GM12892 (cell line): ENCODE results near the gene CDC42BPB.

Experiments used
- POLR2A ChIP-seq: IDR thresholded peaks from 2 replicates; pipeline ENCODE4 v1.6.1; 2011; ENCODE audit warnings: low read depth, low read length, control low read depth
- TAF1 ChIP-seq: IDR thresholded peaks from 2 replicates; pipeline ENCODE4 v1.6.1; 2011; ENCODE audit warnings: low read depth, mild to moderate bottlenecking, control low read depth, low read length, borderline replicate concordance

DNA sequence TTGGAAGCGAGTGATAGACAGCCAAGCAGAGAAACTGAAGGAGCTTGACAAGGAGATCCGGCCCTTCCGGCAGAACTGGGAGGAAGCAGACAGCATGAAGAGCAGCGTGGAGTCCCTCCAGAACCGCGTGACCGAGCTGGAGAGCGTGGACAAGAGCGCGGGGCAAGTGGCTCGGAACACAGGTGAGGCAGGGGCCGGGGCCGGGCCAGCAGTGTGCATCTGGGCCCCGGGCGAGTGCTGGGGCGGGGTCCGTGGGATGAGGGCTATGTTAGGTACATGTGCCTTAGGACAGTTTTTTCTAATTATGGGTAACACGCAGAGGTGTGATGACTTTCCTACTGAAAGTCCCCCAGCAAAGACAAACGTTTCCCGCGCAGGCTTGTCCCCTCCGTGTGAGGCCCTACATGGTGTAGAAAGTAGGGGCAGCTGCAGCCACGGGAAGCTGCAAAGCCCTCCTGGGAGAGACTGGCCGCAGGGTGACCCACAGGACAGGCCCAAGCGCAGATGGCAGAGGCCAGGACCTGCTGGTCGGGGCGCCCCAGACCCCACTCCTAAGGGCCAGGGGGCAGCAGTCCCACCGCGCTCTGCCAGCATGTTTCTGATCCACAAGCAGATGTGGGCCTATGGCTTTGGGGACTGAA, 154.0 kb downstream of the CDC42BPB start:
- no peak for TF ChIP-seq POLR2A
- TF ChIP-seq TAF1 = no peak
